GM18868 (cell line): ENCODE results near the gene OR56B4.
A peak's percentile ranks its signal among the peaks of the same experiment; 100 is the strongest.
"Not testable (repeated sequence)": the region's sequence is repeated elsewhere in the genome, so short reads cannot be mapped to it uniquely, and the experiment has no call there.

Experiments used
- ATAC-seq: cut with Tn5 transposase; IDR thresholded peaks from one replicate; pipeline ENCODE4 v1.9.1; 2021; ENCODE audit warnings: mild to moderate bottlenecking, moderate library complexity; ENCODE audit not compliant: unreplicated experiment

OR56B4 gene, protein sequence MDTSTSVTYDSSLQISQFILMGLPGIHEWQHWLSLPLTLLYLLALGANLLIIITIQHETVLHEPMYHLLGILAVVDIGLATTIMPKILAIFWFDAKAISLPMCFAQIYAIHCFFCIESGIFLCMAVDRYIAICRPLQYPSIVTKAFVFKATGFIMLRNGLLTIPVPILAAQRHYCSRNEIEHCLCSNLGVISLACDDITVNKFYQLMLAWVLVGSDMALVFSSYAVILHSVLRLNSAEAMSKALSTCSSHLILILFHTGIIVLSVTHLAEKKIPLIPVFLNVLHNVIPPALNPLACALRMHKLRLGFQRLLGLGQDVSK

DNA sequence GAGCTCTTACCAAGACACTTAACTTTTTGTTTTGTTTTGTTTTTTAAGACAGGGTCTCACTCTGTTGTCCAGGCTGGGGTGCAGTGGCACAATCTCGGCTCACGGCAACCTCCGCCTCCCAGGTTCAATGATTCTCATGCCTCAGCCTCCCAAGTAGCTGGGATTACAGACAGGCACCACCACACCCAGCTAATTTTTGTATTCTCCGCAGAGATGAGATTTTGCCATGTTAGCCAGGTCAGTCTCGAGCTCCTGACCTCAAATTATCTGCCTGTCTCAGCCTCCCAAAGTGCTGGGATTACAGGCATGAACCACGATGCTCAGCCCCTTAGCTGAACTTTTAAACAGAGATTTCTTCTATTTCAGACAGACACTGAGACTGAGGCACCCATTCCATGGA, at the start of gene OR56B4:
TSS of gene OR56B4 (plus strand) at position 301 of the 400 bp plus-strand sequence. CDS start at position 396, 95 bp downstream.
- ATAC-seq: not testable (repeated sequence)

DNA sequence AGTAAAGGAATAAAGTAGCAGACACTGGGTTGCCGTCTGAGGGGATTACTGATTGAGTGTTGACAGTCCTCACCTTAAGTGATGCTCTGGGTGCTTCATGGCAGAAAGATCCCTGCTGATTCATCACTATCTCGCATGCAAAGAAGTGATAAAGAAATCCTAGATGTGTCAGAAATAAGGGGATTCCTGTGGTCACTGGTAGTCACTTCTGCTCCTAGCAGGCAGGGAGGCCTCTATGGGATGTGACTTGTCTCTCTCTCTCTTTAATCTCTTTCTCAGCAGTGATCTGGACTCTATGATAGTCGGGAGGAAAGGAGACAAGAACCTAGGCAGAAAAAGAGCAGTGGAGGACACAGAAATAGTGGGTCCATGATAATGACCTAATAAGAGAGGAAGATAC, 46.0 kb upstream of the OR56B4 start:
- no peak for ATAC-seq

DNA sequence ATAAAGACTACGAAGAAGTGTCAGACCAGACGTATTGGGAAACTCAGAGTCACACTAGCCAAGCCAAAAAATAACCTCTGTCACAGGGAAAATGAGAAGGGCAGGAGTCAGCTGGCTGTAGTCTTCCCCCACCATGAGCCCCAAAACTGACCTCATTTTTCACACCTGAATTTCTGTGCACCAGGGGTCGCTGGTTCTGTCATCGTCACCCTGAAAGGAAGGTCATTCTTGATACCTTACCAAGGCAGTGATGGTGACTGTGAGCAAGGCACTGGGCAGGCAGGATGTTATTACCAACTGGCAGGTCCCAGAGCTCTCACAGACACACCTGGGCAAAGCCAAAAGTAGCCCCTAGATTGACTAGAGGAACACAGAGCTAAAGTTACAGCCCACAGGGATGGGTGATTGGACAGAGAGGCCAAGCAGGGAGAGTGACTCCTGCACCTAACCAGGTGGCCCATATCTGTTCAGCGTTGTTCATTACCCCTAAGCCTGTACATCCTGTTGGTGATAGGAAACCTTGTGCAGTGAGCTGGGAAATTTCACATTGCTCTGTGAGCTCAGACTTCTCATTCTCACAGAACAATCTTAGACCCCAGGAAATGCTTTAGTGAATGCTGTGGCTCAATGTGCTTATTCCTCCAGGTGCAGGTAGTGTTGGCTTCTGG, 44.7 kb upstream of the OR56B4 start:
- peak; percentile 67 for ATAC-seq

DNA sequence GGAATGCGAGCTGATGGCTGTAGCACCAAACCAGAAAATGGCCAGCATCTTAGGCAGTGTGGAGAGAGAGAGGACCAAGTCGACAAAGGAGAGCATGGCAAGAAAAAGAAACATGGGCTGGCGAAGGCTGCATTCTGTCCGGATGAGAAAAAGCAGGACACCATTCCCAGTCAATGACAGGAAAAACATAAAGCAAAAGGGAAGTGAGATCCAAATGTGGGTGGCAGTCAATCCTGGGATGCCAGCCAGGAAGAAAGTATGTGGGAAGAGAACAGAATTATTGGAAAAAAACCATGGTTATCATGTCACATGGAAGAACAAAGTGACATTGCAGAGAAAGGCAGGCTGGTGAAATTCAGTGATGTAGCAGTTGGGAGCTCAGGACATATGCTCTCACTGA, 40.0 kb upstream of the OR56B4 start:
- no peak for ATAC-seq

DNA sequence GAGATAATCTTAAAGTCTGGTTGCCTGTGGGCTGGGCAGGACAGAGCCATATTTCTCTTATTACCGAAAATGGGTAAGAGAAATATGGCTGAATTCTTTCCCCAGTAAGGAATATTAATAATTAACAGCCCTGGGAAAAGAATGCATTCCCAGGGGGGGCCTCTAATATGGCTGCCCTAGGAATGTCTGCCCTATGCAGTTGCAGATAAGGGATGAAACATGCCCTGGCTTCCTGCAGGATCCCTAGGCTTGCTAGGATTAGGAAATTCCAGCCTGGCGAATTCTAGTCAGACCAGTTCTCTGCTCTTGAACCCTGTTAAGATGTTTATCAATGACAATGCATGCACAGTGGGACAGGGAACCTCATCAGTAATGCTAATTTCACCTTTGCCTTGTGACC, 31.0 kb upstream of the OR56B4 start:
- ATAC-seq: not testable (repeated sequence)

DNA sequence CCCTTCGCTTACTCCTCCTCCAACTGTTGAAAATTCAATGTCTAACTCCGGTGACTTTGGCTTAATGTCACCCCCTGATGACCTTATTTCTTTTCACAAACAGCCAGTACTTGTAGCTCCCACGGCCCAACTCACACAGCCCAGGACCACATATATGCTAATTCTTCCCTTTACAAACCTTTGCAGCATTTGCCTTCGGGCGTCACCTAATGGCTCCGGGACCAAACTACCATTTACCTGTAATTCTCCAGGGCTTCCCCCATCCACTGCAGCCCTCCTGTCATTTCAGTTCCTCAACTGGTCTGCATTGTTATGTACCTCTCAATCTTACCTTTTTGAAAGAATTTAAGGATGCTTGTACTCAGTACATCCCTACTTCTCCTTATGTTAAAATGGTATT, 29.8 kb upstream of the OR56B4 start:
- ATAC-seq: no peak

DNA sequence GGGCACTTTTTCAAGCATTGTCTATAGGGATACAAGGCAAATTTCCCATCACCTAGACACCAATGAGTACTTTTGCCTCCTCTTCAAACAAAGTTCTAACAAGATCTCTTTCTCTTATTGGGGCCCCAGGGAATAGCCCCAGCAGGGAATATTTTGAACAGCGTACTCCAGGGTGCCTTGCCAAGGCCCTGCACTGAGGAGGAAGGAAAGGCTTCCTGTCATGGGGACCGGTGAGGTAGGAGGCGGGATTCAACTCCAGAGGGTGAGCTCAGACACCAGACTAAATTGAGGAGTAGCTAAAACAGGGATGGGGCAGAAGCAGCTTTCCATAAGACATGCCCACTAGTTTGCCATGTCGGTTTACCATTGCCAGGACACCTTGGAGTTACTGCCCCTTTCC, 28.0 kb upstream of the OR56B4 start:
- no peak for ATAC-seq

DNA sequence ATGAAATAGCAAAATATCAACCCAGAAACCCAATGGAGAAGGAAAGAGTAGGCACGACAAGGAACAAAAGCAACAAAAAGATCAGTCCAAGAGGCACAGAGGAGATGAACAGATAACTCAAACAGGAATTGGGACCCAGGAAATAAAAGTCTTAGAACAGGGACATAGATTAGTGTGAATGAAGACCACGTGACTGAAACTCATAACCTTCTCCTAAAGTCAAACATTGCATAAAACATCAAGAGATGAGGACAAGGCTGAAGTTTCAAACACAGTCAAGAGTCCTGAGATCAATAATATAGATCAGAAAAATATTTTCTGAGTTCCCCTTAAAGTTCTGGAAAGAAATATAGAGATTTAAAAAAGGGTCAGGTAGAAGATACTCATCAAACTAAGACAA, 24.4 kb upstream of the OR56B4 start:
- ATAC-seq: no peak

DNA sequence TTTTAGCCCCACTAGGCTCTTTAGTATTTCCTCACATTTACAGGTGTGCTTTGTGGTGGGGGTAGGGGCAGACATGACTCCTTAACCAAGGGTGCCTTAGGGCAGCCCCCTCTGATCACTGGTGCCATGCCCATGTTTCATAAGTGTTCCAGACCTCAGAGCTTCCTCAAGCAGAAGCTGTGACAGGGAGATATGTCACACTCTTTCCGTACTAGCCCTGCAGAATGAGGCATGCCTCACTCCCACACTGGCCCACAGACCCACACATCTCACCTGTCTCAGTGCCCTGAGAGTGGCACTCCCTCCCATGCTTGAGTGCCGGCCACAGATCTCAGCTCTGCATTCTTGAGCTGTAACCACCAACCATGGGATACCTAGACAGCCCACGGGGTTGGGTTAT, 22.9 kb upstream of the OR56B4 start:
- no peak for ATAC-seq

DNA sequence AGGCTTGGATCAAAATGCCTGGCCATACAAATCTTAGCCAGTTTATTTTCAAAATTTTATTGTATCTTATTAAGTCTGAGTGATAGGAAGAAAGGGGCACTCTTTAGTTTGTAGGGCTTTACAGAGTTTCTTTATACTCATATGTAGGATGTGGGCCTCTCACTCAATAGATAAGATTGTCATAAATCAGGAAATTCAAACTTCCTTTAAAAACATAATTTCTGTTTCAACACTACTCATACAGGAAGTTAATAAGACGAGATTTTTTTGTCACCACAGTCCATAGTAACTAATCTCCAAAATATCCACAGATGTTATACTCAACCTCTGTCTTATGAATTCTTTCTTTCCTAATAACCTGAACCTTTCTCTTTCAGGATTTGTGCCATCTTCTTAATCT, 13.3 kb upstream of the OR56B4 start:
- no peak for ATAC-seq

DNA sequence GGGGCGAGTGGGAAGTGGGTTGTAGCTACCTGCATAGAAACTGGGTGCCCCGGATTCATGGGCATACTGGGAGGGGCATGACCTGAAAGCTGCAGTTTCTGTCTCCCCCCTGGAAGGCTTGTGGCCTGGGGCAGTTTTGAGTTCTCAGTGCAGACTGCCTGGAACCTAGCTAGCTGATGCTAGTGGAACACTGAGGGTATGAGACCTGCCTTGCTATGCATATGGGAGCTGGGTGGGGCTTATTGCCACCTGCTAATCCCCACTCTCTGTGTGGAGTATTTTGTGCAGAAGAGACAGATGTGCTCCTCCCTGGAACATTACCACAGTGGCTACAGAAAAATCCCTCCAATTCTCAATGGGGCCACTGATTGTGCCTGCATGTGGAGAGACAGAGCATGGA, 11.7 kb upstream of the OR56B4 start:
- ATAC-seq: no peak

DNA sequence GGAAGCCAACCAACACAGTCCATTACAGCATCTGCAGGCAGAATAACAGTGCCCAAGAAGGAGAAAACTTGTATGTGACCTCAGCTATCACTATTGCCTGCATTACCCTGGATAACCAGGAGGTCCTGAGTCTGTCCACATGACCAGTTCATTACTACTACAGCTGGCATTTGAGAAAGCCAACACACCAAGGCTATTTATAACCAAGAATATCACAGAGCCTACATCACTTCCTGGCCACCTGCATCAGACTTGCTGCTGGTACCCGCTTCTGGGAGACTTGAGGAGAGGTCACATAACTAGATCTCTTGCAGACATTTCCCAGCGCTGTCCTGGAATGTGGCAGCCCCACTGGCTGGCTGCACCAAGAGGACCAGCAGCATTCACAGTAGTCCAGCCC, 11.1 kb upstream of the OR56B4 start:
- ATAC-seq: no peak

DNA sequence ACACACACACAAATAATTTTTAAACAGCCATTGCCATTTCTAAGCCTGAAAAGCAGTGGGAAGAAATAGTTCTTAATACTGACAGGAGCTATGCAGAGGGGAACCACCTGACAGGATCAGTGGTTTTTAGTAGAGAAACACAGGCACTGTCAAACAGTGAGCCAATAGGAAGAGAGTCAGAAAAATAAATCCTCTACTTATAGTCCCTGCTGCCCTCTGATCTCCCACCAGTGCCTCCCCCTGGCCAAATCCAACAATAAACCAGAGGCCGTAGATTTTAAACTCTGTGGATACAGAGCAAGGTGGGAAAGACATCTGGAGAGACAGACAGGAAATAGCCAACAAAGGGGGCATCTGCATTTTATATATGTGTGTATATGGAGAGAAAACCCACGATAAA, 7.9 kb upstream of the OR56B4 start:
- no peak for ATAC-seq

DNA sequence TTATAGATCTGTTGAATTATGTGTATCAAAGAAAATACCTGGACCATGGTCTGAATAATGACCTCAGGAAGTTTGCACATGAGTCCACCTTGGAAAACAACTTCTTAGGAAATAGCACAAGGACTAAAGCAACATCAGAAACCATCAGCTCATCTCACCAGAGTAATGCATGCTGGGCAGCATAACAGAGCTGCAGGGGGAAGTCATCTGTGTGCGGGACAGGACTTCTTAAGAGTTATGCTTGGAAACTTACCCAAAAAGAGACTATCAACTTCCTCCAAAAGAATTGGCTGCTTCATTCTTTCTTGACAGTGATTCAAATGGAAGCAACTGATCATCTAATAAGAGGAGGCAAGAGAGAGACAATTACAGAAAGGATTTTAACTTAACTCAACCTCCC, 2.5 kb downstream of the OR56B4 start:
- ATAC-seq: no peak

DNA sequence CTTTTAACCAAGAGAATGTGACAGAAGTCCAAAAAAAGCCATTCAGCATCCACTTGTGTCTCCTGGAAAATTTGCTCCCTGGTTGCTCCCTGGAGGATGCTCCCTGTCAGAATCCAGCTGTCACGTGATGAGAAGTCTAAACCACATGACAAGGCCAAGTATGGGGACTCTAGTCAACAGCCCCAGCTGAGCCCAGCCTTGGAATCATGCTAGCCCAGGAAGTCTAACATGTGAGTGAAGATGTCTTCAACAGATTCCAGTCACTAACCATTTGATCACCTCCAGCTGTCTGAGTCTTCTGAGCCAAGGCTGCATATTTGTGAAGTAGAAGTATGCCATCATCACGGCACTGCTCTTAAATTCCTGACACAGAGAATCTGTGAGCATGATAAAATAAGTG, 4.2 kb downstream of the OR56B4 start:
- ATAC-seq: no peak

DNA sequence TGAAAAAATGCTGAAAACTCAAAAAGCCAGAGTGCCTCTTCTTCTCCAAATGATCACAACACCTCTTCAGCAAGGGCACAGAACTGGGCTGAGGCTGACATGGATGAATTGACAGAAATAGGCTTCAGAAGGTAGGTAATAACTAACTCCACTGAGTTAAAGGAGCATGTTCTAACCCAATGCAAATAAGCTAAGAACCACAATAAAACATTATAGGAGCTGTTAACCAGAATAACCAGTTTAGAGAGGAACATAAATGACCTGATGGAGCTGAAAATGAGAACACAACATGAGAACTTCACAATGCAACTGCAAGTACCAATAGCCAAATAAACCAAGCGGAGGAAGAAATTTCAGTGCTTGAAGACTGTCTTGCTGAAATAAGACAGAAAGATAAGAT, 9.2 kb downstream of the OR56B4 start:
- ATAC-seq: no peak

DNA sequence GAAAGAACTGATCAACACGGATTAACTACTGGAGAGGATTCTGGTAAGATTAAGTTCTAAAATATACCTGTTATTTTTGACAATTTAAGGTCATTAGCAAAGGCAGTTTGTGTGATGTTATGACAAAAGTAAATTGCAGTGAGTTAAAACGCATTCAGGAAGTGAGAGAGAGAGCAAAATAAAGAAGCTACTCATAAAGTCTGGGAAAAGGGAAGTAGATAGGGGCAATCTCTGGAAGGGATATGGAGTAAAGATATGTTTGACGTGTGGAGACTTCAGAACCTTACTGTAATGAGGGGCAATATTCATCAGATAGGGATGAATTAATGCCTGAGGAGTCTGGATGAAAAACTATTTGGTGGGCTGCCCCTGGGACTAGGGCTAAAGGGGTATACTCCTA, 16.8 kb downstream of the OR56B4 start:
- no peak for ATAC-seq

DNA sequence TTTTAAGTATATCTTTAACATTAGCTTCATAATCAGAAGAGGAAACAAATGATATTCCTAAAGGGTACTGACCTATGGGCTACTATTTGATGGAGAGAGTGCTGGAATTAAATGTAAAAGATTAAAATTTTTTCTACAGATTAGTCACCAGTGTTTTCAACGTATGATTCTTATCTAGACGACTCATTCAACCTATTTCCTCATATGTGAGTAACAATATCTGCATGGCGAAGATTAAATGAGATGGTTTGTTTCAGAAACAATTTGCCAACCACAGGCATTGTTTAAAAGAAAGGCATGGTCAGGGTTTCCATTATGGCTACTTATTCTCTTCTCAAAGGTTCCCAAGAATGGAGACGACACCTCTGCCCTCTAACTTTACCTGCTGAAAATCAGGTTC, 20.4 kb downstream of the OR56B4 start:
- no peak for ATAC-seq

DNA sequence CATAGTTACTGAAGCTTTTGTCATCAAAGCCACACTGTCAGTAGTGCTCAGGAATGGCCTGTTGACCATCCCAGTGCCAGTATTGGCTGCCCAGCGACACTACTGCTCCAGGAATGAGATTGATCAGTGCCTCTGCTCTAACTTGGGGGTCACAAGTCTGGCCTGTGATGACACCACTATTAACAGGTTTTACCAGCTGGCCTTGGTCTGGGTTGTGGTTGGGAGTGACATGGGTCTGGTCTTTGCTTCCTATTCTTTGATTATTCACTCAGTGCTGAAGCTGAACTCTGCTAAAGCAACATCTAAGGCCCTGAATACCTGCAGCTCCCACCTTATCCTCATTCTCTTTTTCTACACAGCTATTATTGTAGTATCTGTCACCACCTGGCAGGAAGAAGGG, 21.5 kb downstream of the OR56B4 start:
- ATAC-seq: no peak

DNA sequence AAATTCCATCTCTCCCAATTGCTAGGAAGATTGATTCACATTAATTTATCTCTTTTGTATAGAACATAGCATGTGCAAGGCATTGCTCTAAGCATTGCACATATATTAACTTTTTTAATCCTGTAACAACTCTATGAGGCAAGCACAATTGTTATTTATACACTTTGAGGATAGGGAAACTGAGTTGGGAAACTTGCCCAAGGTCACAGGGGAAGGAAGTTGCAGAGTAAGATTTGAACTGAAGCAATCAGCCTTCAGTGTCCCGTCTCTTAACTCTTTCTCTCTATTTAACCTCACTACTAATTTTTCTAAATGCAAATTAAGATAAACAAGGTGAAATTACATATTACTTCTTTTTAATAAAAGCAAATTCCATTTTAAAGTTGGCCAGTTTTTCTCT, 22.2 kb downstream of the OR56B4 start:
- no peak for ATAC-seq

DNA sequence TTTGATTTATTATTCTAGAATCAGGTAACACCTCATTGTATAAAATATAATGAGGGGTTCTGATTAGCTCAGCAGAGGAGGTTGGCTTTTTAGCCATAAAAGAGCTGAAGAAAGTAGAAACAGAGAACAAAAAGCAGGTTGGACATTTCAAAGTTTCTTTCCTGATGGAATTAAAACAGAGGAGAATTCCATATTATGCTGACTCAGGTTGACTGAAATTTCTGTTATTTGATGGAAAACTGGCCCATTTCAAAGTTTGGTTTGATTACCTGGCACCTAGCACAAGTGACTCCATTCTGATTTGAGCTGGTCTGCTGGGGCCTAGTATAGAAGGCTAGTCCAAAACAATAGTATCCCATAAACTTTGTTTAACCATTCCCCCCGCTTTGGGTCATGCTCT, 24.9 kb downstream of the OR56B4 start:
- ATAC-seq: no peak

DNA sequence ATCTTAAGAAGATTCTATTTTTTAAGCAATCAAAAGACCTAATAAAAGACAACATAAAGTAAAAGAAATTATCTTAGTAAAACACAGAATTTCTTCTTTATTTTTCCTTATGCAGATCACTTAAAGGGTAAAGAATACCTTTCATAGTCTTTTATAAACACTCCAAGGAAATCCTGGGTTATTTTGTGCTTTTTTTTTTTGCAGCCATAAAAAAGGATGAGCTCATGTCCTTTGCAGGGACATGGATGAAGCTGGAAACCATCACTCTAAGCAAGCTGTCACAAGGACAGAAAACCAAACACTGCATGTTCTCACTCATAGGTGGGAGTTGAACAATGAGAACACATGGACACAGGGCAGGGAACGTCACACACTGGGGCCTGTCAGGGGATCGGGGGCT, 28.5 kb downstream of the OR56B4 start:
- not testable (repeated sequence) for ATAC-seq

DNA sequence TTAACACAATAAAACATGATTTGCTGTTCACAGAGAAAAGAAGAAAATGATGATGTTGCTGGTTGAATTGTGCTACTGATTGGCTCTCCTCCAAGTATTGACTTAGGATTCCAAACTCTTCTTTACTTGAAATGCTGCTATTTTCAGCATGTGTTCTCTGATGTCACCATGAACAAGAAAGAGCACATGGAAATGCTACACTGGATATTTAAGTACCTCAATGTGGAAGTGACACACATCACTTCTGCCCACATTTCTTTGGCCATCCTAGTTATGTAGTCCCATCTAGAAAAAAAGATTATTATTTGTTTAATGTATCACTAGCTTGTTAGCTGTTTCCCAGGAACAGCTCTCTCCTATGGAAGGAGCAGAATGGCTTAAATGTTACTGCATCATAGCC, 35.5 kb downstream of the OR56B4 start:
- ATAC-seq: no peak
